Measurements from ENCODE around the gene FBXO34. TPM values are rescaled to one million over a fixed set of nuclear protein-coding genes. Genes with fewer than 3 reads are reported as not detected.

The FBXO34 gene
- total RNA-seq, 1 experiment from 2014 or later, result 13.9 TPM

DNA sequence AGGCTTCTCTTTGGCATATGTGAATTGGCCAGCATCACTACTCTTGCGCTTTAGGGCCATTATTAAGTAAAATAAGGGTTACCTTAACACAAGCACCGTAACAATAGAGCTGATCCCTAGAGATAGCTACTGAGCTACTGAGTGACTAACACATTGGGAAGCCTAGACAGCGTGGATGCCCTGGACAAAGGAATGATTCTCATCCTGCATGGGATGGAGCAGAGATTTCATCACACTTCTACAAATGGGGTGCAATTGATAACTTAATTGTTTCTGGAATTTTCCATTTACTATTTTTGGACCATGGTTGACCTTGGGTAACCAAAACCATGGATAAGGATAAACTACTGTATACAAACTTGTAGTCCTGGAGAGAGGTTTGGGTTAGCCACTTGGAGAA lies 57.1 kb downstream of the FBXO34 start (continued):
- TF ChIP-seq, protein P1, sequence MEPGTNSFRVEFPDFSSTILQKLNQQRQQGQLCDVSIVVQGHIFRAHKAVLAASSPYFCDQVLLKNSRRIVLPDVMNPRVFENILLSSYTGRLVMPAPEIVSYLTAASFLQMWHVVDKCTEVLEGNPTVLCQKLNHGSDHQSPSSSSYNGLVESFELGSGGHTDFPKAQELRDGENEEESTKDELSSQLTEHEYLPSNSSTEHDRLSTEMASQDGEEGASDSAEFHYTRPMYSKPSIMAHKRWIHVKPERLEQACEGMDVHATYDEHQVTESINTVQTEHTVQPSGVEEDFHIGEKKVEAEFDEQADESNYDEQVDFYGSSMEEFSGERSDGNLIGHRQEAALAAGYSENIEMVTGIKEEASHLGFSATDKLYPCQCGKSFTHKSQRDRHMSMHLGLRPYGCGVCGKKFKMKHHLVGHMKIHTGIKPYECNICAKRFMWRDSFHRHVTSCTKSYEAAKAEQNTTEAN (CRISPR knock-in tag; IDR thresholded peaks at IDR 0.05), result no peak
- TF ChIP-seq MYBL2 (CRISPR knock-in tag; IDR thresholded peaks at IDR 0.05), result no peak
- TF ChIP-seq FOXJ3 (CRISPR knock-in tag; IDR thresholded peaks at IDR 0.05; ENCODE audit: borderline replicate concordance), result no peak
- TF ChIP-seq ZNF232 (CRISPR knock-in tag; IDR thresholded peaks at IDR 0.05), result no peak
- TF ChIP-seq, protein P2, sequence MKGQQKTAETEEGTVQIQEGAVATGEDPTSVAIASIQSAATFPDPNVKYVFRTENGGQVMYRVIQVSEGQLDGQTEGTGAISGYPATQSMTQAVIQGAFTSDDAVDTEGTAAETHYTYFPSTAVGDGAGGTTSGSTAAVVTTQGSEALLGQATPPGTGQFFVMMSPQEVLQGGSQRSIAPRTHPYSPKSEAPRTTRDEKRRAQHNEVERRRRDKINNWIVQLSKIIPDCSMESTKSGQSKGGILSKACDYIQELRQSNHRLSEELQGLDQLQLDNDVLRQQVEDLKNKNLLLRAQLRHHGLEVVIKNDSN (CRISPR knock-in tag; IDR thresholded peaks at IDR 0.05), result no peak
- TF ChIP-seq, protein P3, sequence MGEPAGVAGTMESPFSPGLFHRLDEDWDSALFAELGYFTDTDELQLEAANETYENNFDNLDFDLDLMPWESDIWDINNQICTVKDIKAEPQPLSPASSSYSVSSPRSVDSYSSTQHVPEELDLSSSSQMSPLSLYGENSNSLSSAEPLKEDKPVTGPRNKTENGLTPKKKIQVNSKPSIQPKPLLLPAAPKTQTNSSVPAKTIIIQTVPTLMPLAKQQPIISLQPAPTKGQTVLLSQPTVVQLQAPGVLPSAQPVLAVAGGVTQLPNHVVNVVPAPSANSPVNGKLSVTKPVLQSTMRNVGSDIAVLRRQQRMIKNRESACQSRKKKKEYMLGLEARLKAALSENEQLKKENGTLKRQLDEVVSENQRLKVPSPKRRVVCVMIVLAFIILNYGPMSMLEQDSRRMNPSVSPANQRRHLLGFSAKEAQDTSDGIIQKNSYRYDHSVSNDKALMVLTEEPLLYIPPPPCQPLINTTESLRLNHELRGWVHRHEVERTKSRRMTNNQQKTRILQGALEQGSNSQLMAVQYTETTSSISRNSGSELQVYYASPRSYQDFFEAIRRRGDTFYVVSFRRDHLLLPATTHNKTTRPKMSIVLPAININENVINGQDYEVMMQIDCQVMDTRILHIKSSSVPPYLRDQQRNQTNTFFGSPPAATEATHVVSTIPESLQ (CRISPR knock-in tag; IDR thresholded peaks at IDR 0.05), result no peak
- no peak for TF ChIP-seq ZNF317 (CRISPR knock-in tag; IDR thresholded peaks at IDR 0.05; ENCODE audit: borderline replicate concordance, low read depth)
- no peak for TF ChIP-seq KAT7 (CRISPR knock-in tag; IDR thresholded peaks at IDR 0.05; ENCODE audit: borderline replicate concordance)
- no peak for TF ChIP-seq ELF4 (CRISPR knock-in tag; IDR thresholded peaks at IDR 0.05; ENCODE audit: low read depth)

DNA sequence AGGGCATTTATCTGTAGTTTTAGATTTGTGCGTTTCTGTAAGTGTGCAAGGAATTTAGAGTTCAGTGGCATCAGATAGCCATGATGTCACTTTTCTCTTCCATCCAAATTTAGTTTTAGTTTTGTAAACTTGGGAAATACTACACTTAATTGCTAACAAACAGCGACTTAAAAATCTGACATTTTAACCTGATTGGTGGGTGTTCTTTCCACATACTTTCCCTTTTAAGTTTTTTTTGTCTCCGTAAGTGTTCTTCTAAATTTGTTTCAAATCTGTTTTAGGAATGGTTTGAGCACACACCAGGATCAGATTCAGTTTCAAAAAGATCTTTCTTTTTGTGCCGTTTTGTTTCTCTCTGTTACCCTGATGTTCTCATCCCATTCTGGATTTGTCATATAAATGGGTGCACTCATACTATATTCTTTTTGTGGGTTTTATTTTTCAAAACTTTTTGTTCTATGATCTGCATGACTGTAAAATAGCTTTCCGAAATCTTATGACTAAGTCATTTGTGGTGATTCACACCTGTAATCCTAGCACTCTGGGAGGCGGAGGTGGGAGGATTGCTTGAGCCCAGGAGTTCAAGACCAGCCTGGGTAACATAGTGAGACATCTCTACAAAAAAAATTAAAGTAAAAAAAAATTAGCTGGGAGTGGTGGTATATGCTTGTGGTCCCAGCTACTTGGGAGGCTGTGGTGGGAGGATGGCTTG lies 58.9 kb downstream of the FBXO34 start:
- Mint-ChIP-seq H3K4me1 (peaks cover 30% of the 10 kb centered on the region), H3K27me3 (ENCODE audit: low read depth) (no peaks in the 10 kb centered on the region), H3K4me3 (no peak overlapping the region), H3K9me3 (no peaks in the 10 kb centered on the region), H3K36me3 (no peaks in the 10 kb centered on the region), H3K27ac (peak overlapping the region; percentile 54; the same call in 1 of the 2 replicates)
- ATAC-seq, result no peak
- ChIA-PET POLR2A (no interaction called here), CTCF (interaction anchor here (0.9 kb wide), 1 partner anchor 24 kb away, joined by 4 read pairs; no protein-coding TSS in a partner anchor)
- DNase-seq (ENCODE audit: low spot score), result no peak
- TF ChIP-seq, protein P4, sequence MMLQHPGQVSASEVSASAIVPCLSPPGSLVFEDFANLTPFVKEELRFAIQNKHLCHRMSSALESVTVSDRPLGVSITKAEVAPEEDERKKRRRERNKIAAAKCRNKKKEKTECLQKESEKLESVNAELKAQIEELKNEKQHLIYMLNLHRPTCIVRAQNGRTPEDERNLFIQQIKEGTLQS (CRISPR knock-in tag; conservative IDR thresholded peaks at IDR 0.05), result no peak
- TF ChIP-seq NFYB (CRISPR knock-in tag; conservative IDR thresholded peaks at IDR 0.05; ENCODE audit: low read depth), result no peak
- no peak for TF ChIP-seq CREM (CRISPR knock-in tag; IDR thresholded peaks at IDR 0.05)
- TF ChIP-seq SMAD4 (CRISPR knock-in tag; IDR thresholded peaks at IDR 0.05), result no peak
- no peak for TF ChIP-seq ATF1 (CRISPR knock-in tag; IDR thresholded peaks at IDR 0.05)
- TF ChIP-seq RORB (CRISPR knock-in tag; IDR thresholded peaks at IDR 0.05), result no peak
- TF ChIP-seq, protein P5, sequence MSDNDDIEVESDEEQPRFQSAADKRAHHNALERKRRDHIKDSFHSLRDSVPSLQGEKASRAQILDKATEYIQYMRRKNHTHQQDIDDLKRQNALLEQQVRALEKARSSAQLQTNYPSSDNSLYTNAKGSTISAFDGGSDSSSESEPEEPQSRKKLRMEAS (CRISPR knock-in tag; IDR thresholded peaks at IDR 0.05), result no peak
- TF ChIP-seq, protein P6, sequence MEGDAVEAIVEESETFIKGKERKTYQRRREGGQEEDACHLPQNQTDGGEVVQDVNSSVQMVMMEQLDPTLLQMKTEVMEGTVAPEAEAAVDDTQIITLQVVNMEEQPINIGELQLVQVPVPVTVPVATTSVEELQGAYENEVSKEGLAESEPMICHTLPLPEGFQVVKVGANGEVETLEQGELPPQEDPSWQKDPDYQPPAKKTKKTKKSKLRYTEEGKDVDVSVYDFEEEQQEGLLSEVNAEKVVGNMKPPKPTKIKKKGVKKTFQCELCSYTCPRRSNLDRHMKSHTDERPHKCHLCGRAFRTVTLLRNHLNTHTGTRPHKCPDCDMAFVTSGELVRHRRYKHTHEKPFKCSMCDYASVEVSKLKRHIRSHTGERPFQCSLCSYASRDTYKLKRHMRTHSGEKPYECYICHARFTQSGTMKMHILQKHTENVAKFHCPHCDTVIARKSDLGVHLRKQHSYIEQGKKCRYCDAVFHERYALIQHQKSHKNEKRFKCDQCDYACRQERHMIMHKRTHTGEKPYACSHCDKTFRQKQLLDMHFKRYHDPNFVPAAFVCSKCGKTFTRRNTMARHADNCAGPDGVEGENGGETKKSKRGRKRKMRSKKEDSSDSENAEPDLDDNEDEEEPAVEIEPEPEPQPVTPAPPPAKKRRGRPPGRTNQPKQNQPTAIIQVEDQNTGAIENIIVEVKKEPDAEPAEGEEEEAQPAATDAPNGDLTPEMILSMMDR (IDR thresholded peaks at IDR 0.05), result no peak
- TF ChIP-seq NR1H2 (CRISPR knock-in tag; IDR thresholded peaks at IDR 0.05), result no peak
- TF ChIP-seq, protein P7, sequence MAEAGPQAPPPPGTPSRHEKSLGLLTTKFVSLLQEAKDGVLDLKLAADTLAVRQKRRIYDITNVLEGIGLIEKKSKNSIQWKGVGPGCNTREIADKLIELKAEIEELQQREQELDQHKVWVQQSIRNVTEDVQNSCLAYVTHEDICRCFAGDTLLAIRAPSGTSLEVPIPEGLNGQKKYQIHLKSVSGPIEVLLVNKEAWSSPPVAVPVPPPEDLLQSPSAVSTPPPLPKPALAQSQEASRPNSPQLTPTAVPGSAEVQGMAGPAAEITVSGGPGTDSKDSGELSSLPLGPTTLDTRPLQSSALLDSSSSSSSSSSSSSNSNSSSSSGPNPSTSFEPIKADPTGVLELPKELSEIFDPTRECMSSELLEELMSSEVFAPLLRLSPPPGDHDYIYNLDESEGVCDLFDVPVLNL (CRISPR knock-in tag; IDR thresholded peaks at IDR 0.05; ENCODE audit: borderline replicate concordance, low read depth), result no peak
- TF ChIP-seq, protein P2 (CRISPR knock-in tag; IDR thresholded peaks at IDR 0.05), result no peak
- TF ChIP-seq OVOL2 (CRISPR knock-in tag; IDR thresholded peaks at IDR 0.05; ENCODE audit: borderline replicate concordance), result no peak
- no peak for TF ChIP-seq CBFB (CRISPR knock-in tag; IDR thresholded peaks at IDR 0.05; ENCODE audit: low read depth)
- TF ChIP-seq CREB1 (CRISPR knock-in tag; IDR thresholded peaks at IDR 0.05), result no peak
- no peak for TF ChIP-seq SMAD3 (CRISPR knock-in tag; IDR thresholded peaks at IDR 0.05; ENCODE audit: borderline replicate concordance)
- TF ChIP-seq ZNF671 (CRISPR knock-in tag; IDR thresholded peaks at IDR 0.05), result no peak
- TF ChIP-seq, protein P8, sequence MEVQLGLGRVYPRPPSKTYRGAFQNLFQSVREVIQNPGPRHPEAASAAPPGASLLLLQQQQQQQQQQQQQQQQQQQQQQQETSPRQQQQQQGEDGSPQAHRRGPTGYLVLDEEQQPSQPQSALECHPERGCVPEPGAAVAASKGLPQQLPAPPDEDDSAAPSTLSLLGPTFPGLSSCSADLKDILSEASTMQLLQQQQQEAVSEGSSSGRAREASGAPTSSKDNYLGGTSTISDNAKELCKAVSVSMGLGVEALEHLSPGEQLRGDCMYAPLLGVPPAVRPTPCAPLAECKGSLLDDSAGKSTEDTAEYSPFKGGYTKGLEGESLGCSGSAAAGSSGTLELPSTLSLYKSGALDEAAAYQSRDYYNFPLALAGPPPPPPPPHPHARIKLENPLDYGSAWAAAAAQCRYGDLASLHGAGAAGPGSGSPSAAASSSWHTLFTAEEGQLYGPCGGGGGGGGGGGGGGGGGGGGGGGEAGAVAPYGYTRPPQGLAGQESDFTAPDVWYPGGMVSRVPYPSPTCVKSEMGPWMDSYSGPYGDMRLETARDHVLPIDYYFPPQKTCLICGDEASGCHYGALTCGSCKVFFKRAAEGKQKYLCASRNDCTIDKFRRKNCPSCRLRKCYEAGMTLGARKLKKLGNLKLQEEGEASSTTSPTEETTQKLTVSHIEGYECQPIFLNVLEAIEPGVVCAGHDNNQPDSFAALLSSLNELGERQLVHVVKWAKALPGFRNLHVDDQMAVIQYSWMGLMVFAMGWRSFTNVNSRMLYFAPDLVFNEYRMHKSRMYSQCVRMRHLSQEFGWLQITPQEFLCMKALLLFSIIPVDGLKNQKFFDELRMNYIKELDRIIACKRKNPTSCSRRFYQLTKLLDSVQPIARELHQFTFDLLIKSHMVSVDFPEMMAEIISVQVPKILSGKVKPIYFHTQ (CRISPR knock-in tag; IDR thresholded peaks at IDR 0.05), result no peak
